Measurements from ENCODE around the gene CACNA1C.

DNA sequence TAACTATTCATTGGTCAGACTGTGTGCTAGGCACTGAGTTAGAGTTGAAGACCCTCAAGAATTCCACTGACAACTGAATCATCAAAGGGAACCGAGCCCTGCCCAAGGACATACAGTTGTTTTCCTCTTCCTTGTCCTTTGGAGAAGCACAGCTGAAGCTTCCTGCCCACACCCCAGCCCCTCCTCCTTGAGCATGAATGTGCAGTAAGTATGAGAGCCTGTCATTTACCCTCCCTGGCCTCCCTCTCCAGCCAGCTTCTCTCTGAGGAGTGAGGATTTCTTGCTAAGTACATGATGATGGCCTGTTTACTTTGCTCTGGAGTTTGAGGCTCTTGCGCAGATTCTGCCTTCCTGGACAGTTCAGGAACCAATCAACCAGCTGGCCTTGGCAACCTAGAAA, 235.2 kb downstream of the CACNA1C start:
- TF ChIP-seq, protein P1, sequence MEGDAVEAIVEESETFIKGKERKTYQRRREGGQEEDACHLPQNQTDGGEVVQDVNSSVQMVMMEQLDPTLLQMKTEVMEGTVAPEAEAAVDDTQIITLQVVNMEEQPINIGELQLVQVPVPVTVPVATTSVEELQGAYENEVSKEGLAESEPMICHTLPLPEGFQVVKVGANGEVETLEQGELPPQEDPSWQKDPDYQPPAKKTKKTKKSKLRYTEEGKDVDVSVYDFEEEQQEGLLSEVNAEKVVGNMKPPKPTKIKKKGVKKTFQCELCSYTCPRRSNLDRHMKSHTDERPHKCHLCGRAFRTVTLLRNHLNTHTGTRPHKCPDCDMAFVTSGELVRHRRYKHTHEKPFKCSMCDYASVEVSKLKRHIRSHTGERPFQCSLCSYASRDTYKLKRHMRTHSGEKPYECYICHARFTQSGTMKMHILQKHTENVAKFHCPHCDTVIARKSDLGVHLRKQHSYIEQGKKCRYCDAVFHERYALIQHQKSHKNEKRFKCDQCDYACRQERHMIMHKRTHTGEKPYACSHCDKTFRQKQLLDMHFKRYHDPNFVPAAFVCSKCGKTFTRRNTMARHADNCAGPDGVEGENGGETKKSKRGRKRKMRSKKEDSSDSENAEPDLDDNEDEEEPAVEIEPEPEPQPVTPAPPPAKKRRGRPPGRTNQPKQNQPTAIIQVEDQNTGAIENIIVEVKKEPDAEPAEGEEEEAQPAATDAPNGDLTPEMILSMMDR (conservative IDR thresholded peaks at IDR 0.05 in 1 of 2, IDR thresholded peaks at IDR 0.05 in 1 of 2; ENCODE audit: extremely low read depth in 1 of 2, insufficient read depth in 1 of 2, low read depth in 1 of 2, low read length in 2 of 2) = no peak
- TF ChIP-seq EZH2 (IDR thresholded peaks at IDR 0.05; ENCODE audit: borderline replicate concordance, low read length) = no peak
